ENCODE data around the gene PPT2.

The PPT2 gene

DNA sequence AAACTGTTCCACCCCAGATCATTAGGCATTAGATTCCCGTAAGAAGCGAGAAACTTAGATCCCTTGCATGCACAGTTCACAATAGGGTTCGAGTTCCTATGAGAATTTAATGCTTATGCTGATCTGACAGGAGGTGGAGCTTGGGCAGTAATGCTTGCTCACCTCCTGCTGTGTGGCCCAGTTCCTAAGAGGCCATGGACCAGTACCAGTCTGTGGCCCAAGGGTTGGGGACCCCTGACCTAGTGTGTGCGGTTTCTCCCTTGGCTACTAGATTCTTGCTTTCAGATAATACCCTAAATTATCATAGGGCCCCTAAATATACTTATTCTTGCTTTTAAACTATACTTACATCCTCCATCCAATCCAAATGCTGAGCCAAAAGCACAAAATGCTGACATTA is 40.4 kb downstream of the PPT2 start:
- no peak for TF ChIP-seq CTCF (IDR thresholded peaks at IDR 0.05)

- TF ChIP-seq CTCF (IDR thresholded peaks at IDR 0.05), result peak; percentile 48; the same call in 1 of the 2 replicates
Observed at GRCh38 chr6:32194825-32195651, 41.1 kb downstream of the PPT2 start.

- no peak for TF ChIP-seq CTCF (IDR thresholded peaks at IDR 0.05)
Observed at GRCh38 chr6:32195652-32195901, 41.6 kb downstream of the PPT2 start.

DNA sequence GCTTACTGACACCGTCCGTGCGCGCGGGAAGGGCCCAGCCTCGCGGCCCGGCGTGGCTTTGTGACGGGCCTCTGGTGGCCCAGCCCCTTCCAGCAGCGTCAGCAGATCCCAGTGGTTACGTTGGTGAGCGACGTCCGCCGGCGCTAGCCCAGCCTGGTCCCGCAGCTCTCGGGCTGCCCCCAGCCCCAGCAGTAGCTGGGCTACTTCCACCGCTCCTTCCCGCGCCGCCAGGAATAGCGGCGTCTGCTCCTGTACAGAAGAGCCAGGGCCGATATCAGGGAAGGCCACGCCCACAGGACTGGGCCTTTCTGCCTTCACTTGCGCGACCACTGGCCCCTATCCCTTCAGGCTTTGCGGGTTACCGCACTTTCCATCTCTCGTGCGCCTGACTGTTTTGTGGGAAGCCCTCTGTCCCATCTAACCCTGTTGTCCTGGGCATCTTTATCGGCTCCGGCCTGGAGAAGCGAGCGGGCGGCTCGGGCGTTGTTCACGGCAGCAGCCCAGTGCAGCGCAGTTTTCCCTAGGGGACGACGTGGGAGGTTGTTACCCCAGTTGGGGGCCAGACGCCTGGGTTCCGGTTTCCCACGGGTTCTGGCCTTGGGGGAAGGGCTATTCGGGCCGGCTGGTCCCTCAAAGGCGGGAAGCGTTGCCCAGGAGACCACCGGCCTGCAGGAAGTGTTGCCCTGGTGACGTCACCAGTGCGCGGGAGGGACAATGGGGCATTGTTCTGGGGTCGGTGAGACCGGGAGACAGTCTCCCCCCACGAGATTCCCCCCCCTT is 42.2 kb downstream of the PPT2 start:
- TF ChIP-seq CTCF (IDR thresholded peaks at IDR 0.05), result no peak

DNA sequence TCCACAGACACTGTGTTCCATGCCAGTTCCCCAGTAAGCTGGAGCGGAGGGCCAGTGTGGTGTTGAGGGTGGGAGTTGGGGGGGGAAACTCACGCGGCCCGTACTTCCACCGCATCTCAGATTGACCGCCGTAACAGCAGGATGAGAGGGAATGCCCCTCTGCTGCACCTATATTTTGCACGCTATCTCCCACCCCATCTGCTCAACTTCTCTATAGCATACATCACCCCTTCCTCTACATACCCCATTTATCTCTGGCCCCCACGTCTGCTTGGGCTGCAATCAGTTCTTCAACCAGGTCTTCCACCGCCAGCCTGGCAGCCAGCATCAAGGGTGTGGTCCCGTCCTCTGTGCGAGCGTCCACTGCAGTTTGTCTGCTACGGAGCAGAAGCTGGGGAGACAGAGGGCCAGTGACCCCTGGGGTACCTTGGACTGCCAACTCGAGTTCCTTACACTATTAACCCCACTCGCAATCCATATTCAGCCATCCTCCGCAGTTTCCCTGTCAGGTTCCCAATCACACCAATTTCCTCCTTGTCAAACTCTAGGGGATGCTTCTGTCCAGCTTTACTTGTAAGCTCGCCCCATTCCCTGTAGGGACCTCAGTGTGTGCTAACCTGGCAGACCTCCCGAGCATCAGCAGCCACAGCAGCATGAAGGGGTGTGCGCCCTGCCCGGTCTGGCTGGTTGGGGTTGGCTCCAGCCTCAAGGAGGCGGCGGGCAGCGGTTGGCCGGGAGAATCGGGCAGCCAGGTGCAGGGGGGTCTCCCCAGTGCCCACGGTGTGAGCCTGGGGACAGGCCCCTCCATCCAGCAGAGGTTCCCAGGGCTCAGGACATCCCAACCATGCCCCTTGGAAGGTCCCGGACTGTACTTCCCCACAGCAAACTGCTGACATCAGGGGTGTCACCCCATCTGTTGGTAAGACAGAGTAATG is 43.0 kb downstream of the PPT2 start:
- no peak for TF ChIP-seq CTCF (IDR thresholded peaks at IDR 0.05)

- TF ChIP-seq CTCF (IDR thresholded peaks at IDR 0.05), result no peak
Observed at GRCh38 chr6:32198345-32198696, 44.4 kb downstream of the PPT2 start.

DNA sequence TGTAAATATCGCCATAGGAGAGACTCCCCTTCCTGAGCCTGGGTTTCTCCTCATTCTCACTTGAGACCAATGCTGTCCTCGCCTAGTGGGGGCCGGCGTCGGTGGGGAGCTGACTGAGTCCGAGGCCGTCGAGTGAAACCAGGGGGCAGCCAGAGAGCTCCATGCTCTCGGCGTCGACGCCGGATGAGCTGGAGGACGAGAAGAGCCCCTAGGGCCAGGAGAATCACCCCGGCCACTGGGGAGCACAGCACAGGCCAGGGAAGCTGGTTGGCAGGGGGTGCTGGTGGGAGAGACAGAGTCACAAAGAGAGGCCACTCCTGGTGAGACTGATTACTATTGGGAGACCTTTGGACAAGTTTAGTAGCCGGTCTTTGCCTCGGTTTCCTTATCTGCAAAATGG is 44.9 kb downstream of the PPT2 start:
- no peak for TF ChIP-seq CTCF (IDR thresholded peaks at IDR 0.05)

All from LNCAP (cell line).